ENCODE measurements around the gene PGM1. TPM values are rescaled to one million over a fixed set of nuclear protein-coding genes. Genes with fewer than 3 reads are reported as not detected.

Gene PGM1
- total and polyA plus RNA-seq, 2 experiments from 2014 or later: 118 to 128 TPM

DNA sequence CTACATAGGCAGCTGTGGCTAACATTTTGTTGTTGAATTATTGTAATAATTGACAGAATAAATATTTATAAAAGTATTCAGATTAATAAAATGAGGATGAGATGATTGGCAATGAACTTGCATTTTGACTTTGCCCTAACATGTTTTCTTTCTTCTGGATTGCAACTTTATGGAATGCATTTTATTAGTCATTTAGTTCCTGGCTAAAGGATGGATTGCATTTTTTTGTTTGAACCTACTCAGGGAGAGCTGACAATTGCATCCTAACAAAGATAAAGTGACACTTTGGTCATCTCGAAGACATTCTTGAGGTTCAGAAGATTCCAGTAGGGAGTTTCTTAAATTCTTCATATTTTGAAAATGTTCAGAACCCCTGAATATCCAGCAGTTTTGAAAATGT, 37.5 kb downstream of the PGM1 start:
- no peak overlapping the region for H3K9ac ChIP-seq
- no peaks in the 10 kb centered on the region for H4K20me1 ChIP-seq (ENCODE audit: insufficient read depth)
- H3K79me2 ChIP-seq (ENCODE audit: insufficient read depth): peaks cover 31% of the 10 kb centered on the region
- peaks cover 10% of the 10 kb centered on the region; the same call in 1 of the 2 replicates for H3K36me3 ChIP-seq (ENCODE audit: low read depth)
- no peak overlapping the region for H2AFZ ChIP-seq
- H3K27ac ChIP-seq: peak overlapping the region; percentile 37
- H3K9me3 ChIP-seq (ENCODE audit: low read depth): no peaks in the 10 kb centered on the region
- H3K27me3 ChIP-seq (replicated peaks; ENCODE audit: insufficient read depth): no peaks in the 10 kb centered on the region
- peak overlapping the region; percentile 53 for H3K4me2 ChIP-seq (ENCODE audit: unreplicated experiment)
- DNase-seq: peak; percentile 42
- peaks cover 10% of the 10 kb centered on the region; the same call in 1 of the 2 replicates for H3F3A ChIP-seq (ENCODE audit: insufficient read depth)
- in situ Hi-C loops (cut with MboI): no loop called here
- H3K9me2 ChIP-seq (ENCODE audit: insufficient read depth): no peaks in the 10 kb centered on the region
- no peak overlapping the region for H3K4me3 ChIP-seq
- peaks cover 39% of the 10 kb centered on the region for H3K4me1 ChIP-seq (ENCODE audit: insufficient read depth)
- no peak for TF ChIP-seq EZH2 (IDR thresholded peaks at IDR 0.05; ENCODE audit: insufficient read depth, poor library complexity, severe bottlenecking)
- no peak for TF ChIP-seq EZH2phosphoT487 (IDR thresholded peaks at IDR 0.05; ENCODE audit: insufficient read depth, low read depth)
- WGBS, 2 experiments (ENCODE audit: low coverage in 1 of 2, low lambda C conversion rate in 2 of 2, missing lambda C conversion rate in 2 of 2): 25 to 53% methylated on average over 1 of the region's 1 CpG

DNA sequence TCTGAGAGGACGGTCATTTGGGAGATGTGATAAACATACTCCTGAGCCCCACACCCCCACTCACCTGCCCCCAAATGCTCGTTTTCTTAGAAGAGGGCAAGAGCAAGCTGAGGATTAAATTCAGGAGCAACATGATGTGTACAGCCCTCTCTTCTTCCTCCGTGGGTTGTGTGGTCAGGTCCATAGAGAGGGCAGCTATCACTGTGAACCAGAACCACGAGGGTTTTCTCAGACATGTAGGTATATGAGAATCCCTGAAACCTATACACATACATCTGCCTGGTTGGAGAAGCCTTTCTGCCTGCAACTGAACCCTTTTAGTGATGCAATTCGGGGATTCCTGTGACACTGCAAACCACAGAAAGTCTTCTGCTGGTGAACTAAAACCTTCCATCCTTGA, 38.9 kb downstream of the PGM1 start:
- TF ChIP-seq EZH2 (IDR thresholded peaks at IDR 0.05; ENCODE audit: insufficient read depth, poor library complexity, severe bottlenecking) (no peak), EZH2phosphoT487 (IDR thresholded peaks at IDR 0.05; ENCODE audit: insufficient read depth, low read depth) (no peak)
- 88 to 96% methylated on average over 5 of the region's 5 CpGs for WGBS, 2 experiments (ENCODE audit: low coverage in 1 of 2, low lambda C conversion rate in 2 of 2, missing lambda C conversion rate in 2 of 2)

DNA sequence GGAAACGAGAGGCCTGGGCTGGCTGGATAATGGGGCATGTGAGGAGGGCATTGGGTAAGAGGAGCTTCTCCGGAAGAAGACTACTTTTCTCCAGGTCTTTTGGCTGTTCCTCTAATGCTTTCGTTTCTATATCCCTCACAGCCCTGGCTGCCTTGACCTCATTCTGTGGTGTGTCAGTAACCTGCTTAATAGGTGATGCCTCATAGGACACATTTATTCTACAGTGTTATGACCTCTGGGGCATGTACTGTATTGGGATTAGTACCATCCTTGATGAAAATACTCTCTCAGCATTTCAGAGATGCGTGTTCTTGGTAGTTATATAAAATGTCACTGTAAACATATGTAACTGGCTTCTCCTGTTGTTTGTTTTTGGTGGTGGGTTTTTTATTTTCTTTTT, 40.1 kb downstream of the PGM1 start:
- 91% methylated on average over 4 of the region's 4 CpGs for WGBS, 2 experiments (ENCODE audit: low coverage in 1 of 2, low lambda C conversion rate in 2 of 2, missing lambda C conversion rate in 2 of 2)
- no peak for TF ChIP-seq EZH2 (IDR thresholded peaks at IDR 0.05; ENCODE audit: insufficient read depth, poor library complexity, severe bottlenecking)
- TF ChIP-seq EZH2phosphoT487 (IDR thresholded peaks at IDR 0.05; ENCODE audit: insufficient read depth, low read depth): no peak

More for the DNA sequence above, 38.9 kb downstream of the PGM1 start:
- H3K9me2 ChIP-seq (ENCODE audit: insufficient read depth): no peaks in the 10 kb centered on the region
- H3K4me3 ChIP-seq: no peak overlapping the region
- H3K27ac ChIP-seq: no peak overlapping the region
- no peak overlapping the region for H3K4me2 ChIP-seq (ENCODE audit: unreplicated experiment)
- peaks cover 18% of the 10 kb centered on the region for H3K79me2 ChIP-seq (ENCODE audit: insufficient read depth)
- H3K9me3 ChIP-seq (ENCODE audit: low read depth): no peaks in the 10 kb centered on the region
- peaks cover 23% of the 10 kb centered on the region; the same call in 1 of the 2 replicates for H3K36me3 ChIP-seq (ENCODE audit: low read depth)
- no peak overlapping the region for H2AFZ ChIP-seq
- peaks cover 6% of the 10 kb centered on the region; the same call in 1 of the 2 replicates for H3F3A ChIP-seq (ENCODE audit: insufficient read depth)
- no peaks in the 10 kb centered on the region for H4K20me1 ChIP-seq (ENCODE audit: insufficient read depth)
- no peak for DNase-seq
- H3K4me1 ChIP-seq (ENCODE audit: insufficient read depth): peaks cover 36% of the 10 kb centered on the region
- no peaks in the 10 kb centered on the region for H3K27me3 ChIP-seq (replicated peaks; ENCODE audit: insufficient read depth)
- H3K9ac ChIP-seq: no peak overlapping the region
- in situ Hi-C loops (cut with MboI): no loop called here

DNA sequence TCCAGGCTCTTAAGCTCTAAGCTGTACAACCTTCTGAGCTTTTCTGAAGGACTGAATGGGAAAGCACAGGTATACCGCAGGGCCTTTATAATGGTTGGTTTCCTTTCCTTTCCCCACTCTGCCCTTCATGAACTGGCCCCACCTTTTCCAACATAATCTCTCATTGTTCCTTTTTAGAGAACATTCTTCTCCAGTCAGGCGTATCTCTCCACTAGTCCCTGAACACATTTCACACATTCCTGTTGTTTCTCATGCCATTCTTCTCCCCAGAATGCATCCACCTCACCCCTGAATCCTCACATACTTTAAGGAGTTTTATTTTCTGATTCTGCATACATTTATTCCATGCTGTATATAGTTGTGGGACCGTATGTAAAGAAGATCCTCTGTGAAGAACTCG, 41.3 kb downstream of the PGM1 start:
- no peak for DNase-seq
- Histone ChIP-seq H4K20me1 (ENCODE audit: insufficient read depth) (no peaks in the 10 kb centered on the region), H3K4me1 (ENCODE audit: insufficient read depth) (peaks cover 28% of the 10 kb centered on the region), H3K9ac (no peak overlapping the region), H3K9me2 (ENCODE audit: insufficient read depth) (no peaks in the 10 kb centered on the region), H3K9me3 (ENCODE audit: low read depth) (no peaks in the 10 kb centered on the region), H3K4me3 (no peak overlapping the region), H3K27me3 (replicated peaks; ENCODE audit: insufficient read depth) (no peaks in the 10 kb centered on the region), H2AFZ (no peak overlapping the region), H3K79me2 (ENCODE audit: insufficient read depth) (no peaks in the 10 kb centered on the region), H3F3A (ENCODE audit: insufficient read depth) (peaks cover 6% of the 10 kb centered on the region; the same call in 1 of the 2 replicates), H3K27ac (no peak overlapping the region), H3K36me3 (ENCODE audit: low read depth) (peaks cover 43% of the 10 kb centered on the region), H3K4me2 (ENCODE audit: unreplicated experiment) (no peak overlapping the region)
- WGBS, 2 experiments (ENCODE audit: low coverage in 1 of 2, low lambda C conversion rate in 2 of 2, missing lambda C conversion rate in 2 of 2): 93 to 97% methylated on average over 4 of the region's 4 CpGs
- in situ Hi-C loops (cut with MboI): no loop called here
- TF ChIP-seq EZH2phosphoT487 (IDR thresholded peaks at IDR 0.05; ENCODE audit: insufficient read depth, low read depth) (no peak), EZH2 (IDR thresholded peaks at IDR 0.05; ENCODE audit: insufficient read depth, poor library complexity, severe bottlenecking) (no peak)

More for the DNA sequence above, 40.1 kb downstream of the PGM1 start:
- Histone ChIP-seq H3K4me2 (ENCODE audit: unreplicated experiment) (no peak overlapping the region), H3K27me3 (replicated peaks; ENCODE audit: insufficient read depth) (no peaks in the 10 kb centered on the region), H3K4me1 (ENCODE audit: insufficient read depth) (peaks cover 36% of the 10 kb centered on the region), H2AFZ (no peak overlapping the region), H3K36me3 (ENCODE audit: low read depth) (peaks cover 35% of the 10 kb centered on the region), H3K9me2 (ENCODE audit: insufficient read depth) (no peaks in the 10 kb centered on the region), H3K27ac (no peak overlapping the region), H3K9me3 (ENCODE audit: low read depth) (no peaks in the 10 kb centered on the region), H3F3A (ENCODE audit: insufficient read depth) (peaks cover 6% of the 10 kb centered on the region; the same call in 1 of the 2 replicates), H4K20me1 (ENCODE audit: insufficient read depth) (no peaks in the 10 kb centered on the region), H3K9ac (no peak overlapping the region), H3K79me2 (ENCODE audit: insufficient read depth) (peaks cover 7% of the 10 kb centered on the region; the same call in 1 of the 2 replicates), H3K4me3 (no peak overlapping the region)
- in situ Hi-C loops (cut with MboI): no loop called here
- no peak for DNase-seq
